NCI-H1436 (cell line): ENCODE measurements around the gene GSG1L.

ENCODE experiments used
- DNase-seq: peaks from one replicate; lab custom pipeline; 2025; lab: John Stamatoyannopoulos, UW

The GSG1L gene

DNA sequence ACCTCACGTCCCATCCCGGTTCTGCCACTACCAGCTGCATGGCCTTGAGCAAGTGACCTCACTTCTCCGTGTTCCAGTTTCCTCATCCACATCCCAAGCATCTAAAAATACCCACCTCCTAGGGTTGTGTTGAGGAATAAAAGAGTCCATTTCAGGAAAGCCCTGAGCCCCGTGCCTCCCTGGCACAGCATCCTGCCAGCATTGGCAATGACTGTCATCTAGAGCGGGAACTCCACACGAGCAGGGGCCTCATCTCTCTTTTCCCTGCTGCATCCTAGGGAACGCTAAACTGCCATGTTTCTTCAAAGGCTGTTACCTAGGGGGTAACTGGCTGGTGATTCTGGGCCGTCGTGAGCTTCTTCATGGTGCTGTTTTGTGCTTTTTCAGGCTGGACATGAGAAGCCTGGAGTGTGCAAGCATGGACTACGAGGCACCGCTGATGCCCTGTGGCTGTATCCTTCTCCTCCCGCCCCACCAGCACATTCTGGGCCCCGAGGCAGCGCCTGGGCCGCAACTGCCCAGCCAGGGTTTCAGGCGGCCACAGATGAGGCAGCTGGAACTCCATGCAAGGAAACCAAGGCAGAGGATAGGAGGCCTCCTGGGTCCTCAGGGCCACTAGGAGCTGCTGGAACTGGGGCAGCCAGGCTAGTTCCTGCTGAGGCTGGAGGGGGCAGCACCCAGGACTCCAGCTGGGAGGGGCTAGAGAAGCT lies 292.2 kb downstream of the GSG1L start:
- DNase-seq = no peak

DNA sequence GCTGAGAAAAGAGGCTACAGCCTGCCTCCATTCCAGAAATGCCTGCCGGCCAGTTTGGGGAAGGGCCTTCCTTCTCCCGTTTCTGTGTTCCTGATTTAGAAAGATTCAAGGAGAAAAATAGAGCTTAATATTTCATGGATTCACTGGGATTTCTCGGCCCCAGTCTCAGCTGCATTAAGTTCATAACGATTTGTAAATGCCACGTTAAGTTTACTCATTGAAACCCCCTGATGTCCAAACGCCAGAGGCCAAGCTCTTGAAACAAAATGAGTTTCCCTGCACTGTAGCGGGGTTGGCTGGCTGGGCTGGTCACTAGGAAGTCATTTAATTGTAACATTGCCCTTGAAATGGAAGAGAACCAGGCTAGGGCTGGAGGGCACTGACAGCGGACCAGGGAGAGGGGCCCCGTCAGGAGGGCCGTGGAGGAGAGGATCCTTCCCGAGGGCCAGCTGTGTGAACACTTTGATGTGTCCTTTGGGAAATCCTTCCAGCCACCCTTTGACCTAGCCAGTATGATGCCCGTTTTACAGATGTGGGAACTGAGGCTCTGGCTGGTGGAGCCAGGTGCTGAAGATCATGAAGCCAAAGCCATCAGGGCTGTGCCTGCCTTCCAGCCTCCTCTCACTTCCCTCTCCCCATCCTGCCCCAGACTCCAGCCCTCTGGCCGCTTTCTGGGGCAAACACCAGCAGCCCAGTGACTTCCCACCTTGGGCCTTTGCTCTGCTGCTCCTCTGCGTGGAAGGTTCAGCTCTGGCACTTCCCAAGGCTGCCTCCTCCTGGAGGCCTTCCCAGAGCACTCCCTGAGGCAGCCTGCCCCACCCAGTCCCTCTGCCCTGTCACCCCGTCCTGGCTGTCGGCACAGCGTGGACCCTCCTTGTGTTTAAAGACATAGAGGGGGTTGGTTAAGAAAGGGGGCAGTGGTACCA lies 293.0 kb downstream of the GSG1L start:
- no peak for DNase-seq

DNA sequence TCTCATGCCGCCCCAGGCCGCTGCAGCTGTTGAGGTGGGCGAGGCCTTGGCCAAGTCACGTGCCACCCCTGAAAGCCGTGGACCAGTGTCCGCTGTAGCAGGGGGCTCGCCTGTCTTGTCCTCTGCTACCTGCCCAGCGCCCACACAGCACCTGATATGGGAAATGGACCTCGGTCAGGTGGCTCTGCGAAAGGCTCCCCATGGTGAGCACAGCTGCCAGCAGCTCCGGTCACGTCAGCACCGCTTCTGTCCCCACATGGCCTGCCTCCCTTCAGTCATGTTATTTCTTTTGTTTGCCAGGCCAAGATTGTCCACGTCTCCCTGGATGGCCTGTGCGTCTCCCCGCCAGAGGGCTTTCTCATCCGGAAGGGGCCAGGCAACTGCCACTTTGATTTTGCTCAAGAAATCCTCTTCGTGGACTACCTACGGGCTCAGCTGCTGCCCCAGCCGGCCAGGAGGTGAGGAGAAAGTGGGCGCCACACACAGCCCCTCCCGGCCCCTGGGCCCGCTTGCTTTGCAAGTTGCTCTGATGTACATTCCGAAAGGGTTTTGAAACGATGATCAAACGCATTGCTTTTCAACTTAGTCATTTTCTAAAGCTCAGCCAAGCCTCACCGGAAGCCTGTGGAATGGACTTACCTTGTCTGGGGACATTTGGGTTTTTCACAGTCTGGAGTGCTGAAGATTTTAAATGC lies 293.8 kb downstream of the GSG1L start:
- no peak for DNase-seq

DNA sequence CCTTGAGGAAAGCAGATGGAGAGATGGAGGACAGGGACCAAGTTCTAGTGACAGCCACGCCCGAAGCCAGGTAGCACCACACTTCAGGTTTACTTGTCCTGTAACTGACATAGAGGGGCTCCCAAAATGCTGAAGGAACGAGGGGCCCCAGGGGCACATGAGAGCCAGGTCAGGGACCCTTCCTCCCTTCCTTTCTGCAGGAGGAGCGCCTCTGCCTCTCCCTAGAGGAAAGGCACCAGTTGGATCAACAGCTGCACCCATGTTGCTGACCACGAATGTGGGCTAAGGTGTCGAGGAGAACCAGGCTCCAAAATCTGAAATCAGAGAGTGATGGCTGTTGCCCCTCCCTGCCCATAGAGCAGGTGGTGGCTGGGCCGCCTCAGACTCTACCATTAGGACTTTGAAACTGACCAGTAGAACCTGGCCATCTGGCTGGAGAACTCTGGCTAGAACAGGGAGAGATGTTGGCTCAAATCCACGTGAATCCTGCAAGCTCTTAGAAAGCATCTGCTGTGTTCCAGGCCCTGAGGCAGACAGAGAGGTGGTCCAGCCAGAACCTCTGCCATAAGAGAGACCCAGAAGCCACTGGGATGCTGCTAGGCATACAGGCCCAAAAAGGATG lies 294.8 kb downstream of the GSG1L start:
- DNase-seq = no peak

DNA sequence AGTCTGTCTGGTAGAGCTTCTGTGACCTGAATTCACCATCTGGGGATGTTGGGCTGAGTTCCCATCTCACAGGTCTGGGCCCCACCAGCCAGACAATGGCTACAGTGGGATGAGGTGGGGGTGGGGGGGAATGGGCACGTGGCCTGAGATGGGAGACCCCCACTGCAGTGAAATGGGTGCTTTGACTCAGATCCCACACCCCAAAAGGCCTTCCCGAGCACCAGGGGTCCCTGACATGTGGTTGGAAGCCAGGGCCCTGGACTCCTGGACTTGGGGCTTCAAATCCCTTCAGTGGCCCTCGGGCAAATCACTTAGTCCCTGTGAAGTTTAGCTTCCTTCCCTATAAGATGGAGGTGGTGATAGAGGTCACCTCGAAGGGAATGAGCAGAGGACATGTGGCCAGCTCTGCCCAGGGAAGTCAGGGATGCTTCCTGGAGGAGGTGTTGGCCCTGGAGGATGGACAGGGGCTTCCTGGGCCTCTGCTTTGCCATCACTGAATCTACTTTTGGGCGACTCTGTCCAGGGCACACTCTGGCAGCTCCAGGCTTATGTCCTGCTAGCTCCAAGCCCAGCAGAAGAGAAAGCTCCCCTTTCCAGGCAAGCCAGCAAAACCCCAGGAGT lies 295.4 kb downstream of the GSG1L start:
- no peak for DNase-seq

DNA sequence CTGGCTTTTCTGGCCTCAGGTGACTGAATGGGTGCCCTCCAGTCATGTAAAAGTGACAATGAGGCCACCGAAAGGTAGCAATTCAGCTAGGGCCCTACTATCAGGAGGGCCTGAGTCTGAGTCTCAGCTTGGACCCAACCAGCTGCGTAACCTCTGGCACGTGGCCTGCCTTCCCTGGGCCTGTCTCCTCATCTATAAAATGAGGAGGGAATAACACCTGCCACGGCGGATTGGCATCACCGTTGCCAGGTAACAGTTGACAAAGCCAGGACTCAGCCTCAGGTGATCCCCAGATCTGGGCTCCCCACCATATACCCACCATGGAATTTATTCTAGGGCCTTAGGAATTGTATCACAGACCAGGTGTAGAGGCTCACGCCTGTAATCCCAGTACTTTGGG lies 296.4 kb downstream of the GSG1L start:
- DNase-seq = no peak

DNA sequence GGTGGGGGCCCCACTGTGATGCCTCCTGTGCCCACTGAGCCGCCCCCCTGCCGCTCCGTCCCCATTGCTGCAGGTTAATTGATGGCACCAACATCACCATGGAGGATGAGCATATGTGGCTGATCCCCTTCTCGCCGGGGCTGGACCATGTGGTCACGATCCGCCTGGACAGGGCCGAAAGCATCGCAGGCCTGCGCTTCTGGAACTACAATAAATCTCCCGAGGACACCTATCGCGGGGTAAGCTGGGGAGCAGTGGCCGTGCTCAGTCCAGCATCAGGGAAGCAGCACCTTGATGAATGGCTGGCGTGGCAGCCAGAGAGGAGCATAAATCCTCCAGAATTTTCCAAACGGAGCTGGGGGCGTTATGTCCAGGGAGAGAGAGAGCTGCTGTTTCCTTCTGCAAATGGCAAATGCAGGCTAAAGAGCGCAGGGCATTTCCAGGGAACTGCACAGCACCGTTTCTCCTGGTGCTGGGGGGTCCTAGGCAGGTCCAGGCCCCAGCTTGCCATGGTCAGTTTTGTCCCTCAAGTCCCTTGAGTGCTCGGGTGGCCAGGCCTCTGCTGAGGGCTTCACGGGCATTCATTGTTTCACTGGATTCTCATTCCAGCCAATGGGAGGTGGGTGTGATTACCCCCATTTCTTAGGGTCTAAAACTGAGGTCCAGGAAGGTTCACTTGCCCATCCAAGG lies 297.1 kb downstream of the GSG1L start:
- DNase-seq = no peak

DNA sequence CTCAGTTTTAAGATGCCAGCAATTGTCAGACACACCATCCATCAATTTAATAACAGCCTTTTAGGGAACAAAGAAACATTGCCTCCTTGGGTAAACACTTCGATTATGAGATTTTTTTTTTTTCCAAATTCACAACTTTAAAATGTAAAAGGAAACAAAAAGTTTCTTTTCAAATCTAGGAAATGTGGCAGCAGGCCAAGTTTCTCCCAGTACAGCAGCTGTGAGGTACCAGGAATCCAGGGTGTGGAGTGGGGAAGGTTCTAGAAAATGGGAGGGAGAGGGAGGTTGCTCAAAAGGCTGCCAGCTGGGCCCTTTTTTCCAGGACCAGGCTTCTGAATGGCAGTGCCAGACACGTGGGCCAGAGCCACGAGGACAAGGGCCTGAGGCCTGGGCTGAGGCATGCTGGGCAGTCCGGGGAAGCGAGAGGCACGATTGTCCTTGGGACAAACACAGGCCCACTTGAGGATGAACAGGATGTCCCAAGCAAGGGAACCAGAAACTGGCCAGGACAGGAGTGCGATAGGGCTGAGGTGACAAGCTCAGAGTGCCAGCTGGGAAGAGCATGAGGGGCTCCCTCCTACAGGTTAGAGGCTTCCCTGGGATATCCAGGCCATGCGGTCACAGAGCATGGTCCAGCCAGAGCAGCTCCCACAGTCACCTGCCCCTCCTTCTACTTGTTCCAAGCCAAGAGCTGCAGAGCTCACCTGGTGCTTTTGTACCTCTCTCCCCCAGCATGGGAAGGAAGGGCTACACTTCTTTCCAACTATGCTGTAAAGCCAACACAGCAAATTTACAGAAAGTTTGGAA lies 298.4 kb downstream of the GSG1L start:
- DNase-seq = no peak

DNA sequence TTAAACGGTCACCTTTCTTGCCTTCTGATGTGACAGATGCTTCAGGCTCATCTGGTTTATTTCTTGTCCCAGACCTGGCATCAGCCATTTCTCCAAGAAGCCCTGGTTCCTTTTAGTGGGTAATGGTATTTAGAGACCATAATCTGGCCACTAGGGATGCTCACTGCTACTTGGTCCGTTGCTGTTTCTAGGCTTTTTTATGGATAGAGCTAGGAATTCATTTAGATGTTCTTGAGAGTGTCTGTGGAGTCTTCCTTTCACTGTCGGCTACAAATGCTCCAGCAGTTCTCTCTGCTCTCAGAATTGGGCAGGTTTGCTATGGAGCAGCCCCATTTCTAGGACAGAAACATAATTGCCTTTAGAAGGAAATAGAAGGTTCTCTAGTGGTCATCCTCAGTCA lies 299.1 kb downstream of the GSG1L start:
- no peak for DNase-seq

DNA sequence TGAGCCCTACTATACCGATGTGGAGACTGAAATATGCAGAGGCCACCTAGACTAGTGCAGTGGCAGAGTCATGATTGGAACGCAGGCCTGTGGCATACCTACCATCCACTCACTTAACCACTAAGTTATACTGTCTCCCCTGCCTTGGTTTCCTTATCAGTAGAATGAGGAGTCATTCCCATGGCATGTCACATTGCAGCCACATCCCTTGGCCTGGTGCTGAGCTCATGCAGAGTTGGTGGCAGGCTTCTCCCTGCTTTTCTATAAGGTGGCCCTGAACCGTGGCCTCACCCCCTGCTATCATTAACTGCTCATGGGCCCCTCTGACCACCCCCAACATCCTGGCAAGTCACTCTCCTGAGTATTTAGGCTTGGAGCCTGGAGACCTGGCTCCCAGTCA lies 301.1 kb downstream of the GSG1L start:
- DNase-seq = no peak

DNA sequence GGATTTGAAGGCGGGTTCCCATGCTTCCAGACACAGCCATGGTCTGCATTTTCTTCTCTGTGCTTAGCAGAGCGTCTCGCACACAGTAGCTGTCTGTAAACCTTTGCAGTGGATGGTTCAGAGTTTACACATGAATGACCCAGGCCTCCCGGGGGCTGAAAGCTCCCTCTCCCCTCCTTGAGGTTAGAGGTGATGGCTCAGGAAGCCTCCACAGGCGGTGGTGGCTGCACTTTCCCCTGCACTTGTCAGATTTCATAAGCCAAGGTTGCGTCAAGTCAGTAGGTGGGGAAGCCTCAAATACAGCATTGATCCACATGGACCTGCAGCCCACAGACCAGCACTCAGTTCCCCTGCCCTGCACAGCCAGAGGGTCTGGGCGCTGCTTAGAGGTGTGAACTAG lies 301.7 kb downstream of the GSG1L start:
- no peak for DNase-seq

DNA sequence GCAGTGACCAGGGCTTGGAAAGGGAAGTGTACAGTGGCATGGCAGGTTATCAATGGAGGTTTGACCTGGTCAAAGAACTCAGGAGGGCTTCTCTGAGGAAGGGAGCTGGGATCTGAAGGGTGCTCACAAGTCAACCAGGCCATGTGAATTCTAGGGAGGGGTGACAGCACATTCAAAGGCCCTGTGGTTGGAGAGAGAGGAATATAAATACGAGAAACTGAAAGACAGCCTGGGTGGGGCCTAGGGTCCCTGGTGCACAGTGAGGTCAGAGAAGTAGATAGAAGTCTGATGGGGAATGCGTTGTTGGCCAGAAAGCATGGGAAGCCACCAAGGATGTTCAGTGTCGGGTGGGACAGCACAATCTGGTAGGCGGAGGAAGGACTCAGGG lies 302.7 kb downstream of the GSG1L start:
- DNase-seq = no peak

DNA sequence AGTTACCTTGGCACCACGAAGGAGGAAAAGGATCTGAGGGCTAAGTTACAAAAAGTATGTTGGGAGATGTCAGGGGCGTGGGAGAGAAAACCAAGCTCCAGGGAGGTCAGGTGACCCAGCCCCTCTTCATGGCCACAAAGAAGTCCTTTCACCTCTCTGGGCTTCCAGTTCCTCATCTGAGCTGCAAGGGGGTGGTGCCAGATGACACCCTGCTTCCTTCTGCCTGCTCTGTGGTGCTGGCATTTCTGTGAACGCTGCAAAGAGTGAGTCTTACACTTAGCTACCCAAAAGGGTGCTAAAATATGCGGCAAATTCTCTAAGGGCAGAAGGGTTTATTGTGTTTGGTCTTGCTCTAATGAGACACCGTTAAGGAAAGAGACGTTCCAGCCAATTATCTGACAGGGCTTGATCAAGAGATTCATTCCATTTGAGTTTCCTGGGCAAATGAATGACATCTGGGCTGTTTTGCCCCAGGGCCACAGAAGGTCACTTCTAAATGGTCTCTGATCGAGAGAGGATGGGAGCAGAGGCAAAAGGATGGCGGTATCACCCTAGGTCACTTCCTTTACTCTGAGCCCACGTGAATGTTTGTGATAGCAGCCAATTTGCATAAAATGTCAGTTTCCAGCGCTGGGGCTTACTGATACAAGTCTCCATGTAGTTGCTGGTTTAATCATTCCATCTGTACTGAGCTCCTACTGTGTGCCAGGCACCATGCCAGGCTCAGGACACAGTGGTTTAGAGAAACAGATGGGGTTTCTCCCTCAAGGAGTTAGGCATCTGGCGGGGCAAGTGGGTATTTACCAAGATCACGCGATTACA lies 303.3 kb downstream of the GSG1L start:
- no peak for DNase-seq

DNA sequence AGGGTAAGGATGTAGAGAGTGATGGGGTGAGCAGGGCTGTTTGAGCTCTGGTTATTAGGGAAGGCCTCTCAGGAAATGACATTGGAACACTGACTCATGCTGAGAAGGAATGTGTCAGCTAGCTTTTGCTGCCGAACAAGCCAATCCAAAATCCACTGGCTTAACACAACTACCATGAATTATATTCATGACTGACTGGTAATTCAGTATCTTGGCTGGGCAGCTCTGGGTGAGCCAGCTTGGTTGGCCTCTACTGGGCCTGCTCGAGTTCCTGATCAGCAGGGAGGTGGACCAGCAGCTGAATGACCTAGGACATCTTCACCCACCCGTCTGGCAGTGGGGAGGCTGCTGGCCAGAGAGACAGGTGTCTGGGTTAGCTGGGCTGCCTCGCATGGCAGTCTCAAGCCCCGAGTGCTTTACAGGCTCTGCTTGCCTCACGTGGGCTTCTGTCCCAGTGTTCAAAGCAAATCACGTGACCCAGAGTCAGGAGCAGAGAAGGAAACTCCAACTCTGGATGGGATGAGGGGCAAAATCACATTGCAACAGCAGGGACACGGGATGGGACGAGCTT lies 304.1 kb downstream of the GSG1L start:
- DNase-seq = no peak

DNA sequence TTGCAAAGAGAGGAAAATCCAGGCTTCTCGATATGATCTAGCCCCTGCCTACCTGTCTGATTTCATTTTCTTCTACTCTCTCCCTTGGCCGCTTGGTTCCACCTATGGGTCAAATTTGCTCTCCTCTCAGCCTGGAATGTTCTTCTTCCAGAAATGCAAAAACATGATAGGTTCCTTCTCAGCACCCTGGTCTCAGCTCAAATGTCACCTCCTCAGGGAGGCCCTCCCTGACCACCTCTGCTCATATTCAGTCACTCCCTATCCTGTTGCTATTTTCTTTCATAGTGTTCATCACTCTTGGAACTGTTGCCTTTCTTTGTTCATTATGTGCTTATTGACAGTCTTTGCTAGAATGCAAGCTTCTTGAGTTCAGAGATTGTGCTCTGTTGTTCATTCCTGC lies 305.0 kb downstream of the GSG1L start:
- no peak for DNase-seq

DNA sequence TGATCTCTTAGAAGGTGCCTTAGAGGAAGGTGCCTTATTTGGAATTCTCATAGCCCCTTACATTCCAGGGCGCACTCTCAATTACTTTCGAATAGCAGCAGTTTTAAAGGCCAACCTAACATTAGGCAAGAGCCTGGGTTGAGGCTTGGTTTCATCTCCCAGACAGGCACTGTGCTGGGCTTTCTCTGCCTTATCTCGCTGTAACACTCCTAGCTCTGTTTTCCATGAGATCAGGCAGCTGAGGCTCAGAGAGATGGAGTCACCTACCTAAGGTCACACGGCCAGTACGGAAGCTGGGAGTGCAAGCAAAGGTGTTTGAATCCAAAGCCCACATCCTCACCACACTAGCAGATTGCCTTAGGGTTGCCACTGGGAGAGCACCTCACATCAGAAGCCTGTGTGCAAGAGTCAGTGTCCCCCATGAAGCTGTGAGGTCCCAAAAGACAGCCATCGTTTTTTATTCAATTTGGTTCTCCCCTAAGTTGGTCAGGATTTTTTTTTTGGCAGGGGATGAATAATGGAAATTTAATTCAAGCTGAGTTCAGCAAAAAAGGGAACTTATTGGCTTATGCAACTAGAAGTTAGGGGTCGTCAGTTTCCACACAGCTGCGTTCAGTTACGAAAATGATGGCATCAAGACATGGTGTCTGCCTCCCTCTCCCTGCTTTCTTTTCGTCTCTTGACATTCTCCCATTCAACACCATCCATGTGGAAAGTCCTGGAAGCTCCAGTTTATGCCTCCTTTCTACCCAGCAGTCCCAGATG lies 307.1 kb downstream of the GSG1L start:
- DNase-seq = no peak

DNA sequence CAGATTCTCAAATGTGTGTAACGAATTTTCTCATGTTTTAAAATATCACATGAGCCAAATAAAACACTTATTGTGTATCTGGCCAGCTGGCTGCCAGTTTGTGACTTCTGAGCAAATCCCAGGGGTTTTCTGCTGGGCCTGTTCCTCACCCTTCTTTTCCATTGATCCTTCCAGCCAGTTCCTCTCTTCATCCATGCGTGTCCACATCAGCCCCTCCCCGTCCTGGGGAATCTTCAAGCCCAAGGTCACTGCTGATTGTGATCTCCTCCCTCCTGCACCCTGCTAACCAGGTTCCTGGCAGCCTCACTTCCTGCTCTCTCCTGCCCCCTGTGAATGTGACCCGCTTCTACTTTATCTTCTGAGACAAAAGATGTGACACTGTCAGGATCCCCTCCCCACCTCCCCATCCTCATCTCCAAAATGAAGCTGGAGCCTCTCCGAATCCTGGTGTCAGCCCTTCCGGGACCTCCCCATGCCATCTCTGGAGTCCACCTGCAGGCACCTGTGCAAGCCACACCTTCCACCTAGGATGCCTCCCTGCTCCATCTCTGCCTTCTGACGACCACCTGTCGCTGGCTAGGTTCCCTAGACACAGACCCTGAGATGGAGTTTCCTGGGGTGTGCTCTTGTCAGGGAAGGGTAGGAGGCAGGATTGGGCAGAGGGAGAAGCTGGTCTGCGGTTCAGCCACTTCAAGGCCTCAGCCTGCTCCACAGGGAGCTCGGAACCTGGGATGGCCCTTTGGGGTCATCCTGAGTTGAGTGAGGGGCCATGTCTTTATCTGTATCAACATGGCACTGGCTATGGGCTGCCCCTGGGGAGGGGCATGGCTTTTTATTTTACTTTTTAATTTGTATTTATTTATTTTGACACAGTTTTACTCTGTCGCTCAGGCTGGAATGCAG lies 308.5 kb downstream of the GSG1L start:
- DNase-seq = no peak
